HepG2 (cell line): ENCODE data around the gene HYAL1. TPM values are rescaled to one million over a fixed set of nuclear protein-coding genes. Genes with fewer than 3 reads are reported as not detected.
A peak's percentile ranks its signal among the peaks of the same experiment; 100 is the strongest.

Source experiments
- CBX2 ChIP-seq, 2 experiments: fragments of 200-600 bp in 1 of 2; sonication (generic); formaldehyde crosslinking in 1 of 2; IDR thresholded peaks; 2 replicates each; pipeline versions ENCODE4 v1.7.0 to v1.8.1; 2018 to 2022; ENCODE audit warnings: low read depth in 2 of 2, low read length in 1 of 2, mild to moderate bottlenecking in 1 of 2, missing genetic modification reagents in 1 of 2
- CREM ChIP-seq, 2 experiments: sonication (generic) in 1 of 2; formaldehyde crosslinking in 1 of 2; IDR thresholded peaks; 2 replicates each; pipeline versions ENCODE4 v1.4.0 to v1.6.1; 2016 to 2020; ENCODE audit warnings: antibody characterized with exemption in 1 of 2, mild to moderate bottlenecking in 1 of 2, missing genetic modification reagents in 1 of 2
- HOXA9 ChIP-seq: sonication (generic); formaldehyde crosslinking; IDR thresholded peaks from 2 replicates; pipeline ENCODE4 v1.8.1; 2022; ENCODE audit warnings: missing genetic modification reagents, mild to moderate bottlenecking, moderate library complexity, borderline replicate concordance
- MXD4 ChIP-seq: IDR thresholded peaks from 2 replicates; pipeline ENCODE4 v1.6.1; 2016; ENCODE audit warnings: mild to moderate bottlenecking, missing biosample characterization, missing genetic modification reagents
- MYNN ChIP-seq: sonication (generic); formaldehyde crosslinking; IDR thresholded peaks from 2 replicates; pipeline ENCODE4 v1.4.0; 2020; ENCODE audit warnings: mild to moderate bottlenecking, low read depth, missing genetic modification reagents
- POLR2A ChIP-seq, 2 experiments: IDR thresholded peaks; 2 replicates each; pipeline ENCODE4 v1.6.1; 2011; ENCODE audit warnings: low read depth in 2 of 2, low read length in 2 of 2, mild to moderate bottlenecking in 1 of 2, moderate library complexity in 1 of 2; ENCODE audit not compliant: insufficient read depth in 1 of 2
- SCMH1 ChIP-seq: sonication (generic); formaldehyde crosslinking; IDR thresholded peaks from 2 replicates; pipeline ENCODE4 v1.9.0; 2021; ENCODE audit warnings: missing genetic modification reagents, mild to moderate bottlenecking, borderline replicate concordance
- SOX13 ChIP-seq, 3 experiments: fragments of 450-650 bp in 1 of 3; sonication (generic) in 1 of 3; formaldehyde crosslinking in 1 of 3; IDR thresholded peaks in 2 of 3; conservative IDR thresholded peaks in 1 of 3; 2 replicates each; pipeline versions ENCODE4 v1.5.0 to v1.6.1; 2016 to 2020; ENCODE audit warnings: antibody characterized with exemption in 1 of 3, mild to moderate bottlenecking in 1 of 3, missing compliant biosample characterization in 1 of 3, missing genetic modification reagents in 1 of 3, moderate library complexity in 1 of 3
- SP1 ChIP-seq, 2 experiments: fragments of 450-650 bp in 1 of 2; sonication (generic) in 1 of 2; formaldehyde crosslinking in 1 of 2; IDR thresholded peaks; 2 replicates each; pipeline versions ENCODE4 v1.4.0 to v1.6.1; 2016 to 2020; ENCODE audit warnings: missing genetic modification reagents in 1 of 2
- ZFP36 ChIP-seq: fragments of 150-350 bp; IDR thresholded peaks from 2 replicates; pipeline ENCODE4 v1.6.1; 2018; ENCODE audit warnings: borderline replicate concordance, low read length, low read depth; ENCODE audit not compliant: partially characterized antibody
- ZMYM4 ChIP-seq: sonication (generic); formaldehyde crosslinking; IDR thresholded peaks from 2 replicates; pipeline ENCODE4 v1.8.1; 2023; ENCODE audit warnings: mild to moderate bottlenecking, missing genetic modification reagents
- ZNF251 ChIP-seq: sonication (generic); formaldehyde crosslinking; IDR thresholded peaks from 2 replicates; pipeline ENCODE4 v1.9.0; 2021; ENCODE audit warnings: mild to moderate bottlenecking, missing genetic modification reagents
- ZNF788 ChIP-seq: sonication (generic); formaldehyde crosslinking; IDR thresholded peaks from 2 replicates; pipeline ENCODE4 v1.5.0; 2020; ENCODE audit warnings: mild to moderate bottlenecking, missing genetic modification reagents, borderline replicate concordance
- ZNF891 ChIP-seq: sonication (generic); formaldehyde crosslinking; IDR thresholded peaks from 2 replicates; pipeline ENCODE4 v1.5.0; 2020; ENCODE audit warnings: mild to moderate bottlenecking, missing genetic modification reagents
- polyA plus RNA-seq, 8 experiments: library from polyadenylated mRNA; depleted of rRNA in 3 of 8; stranded (reverse) in 7 of 8; unstranded in 1 of 8; fragments of >200 nt; fragmentation: Illumina TruSeq in 4 of 8; extraction: Trizol in 4 of 8; gene quantifications; 2 replicates each; pipeline versions ENCODE4 v1.2.1 to v1.2.3, GENCODE V29; 2011 to 2016; ENCODE audit warnings: low read depth in 4 of 8, missing spikeins in 1 of 8, mixed read lengths in 1 of 8; ENCODE audit not compliant: insufficient read depth in 1 of 8
- total RNA-seq, 5 experiments: library from RNA; depleted of rRNA; stranded (reverse); fragments of >200 nt; fragmentation: Illumina TruSeq; extraction: Trizol; gene quantifications; 2 replicates each; pipeline ENCODE4 v1.2.3, GENCODE V29; 2016; ENCODE audit warnings: low read depth in 1 of 5
- TF ChIP-seq, protein P1 (sequence below): sonication (generic); formaldehyde crosslinking; IDR thresholded peaks from 2 replicates; pipeline ENCODE4 v1.4.0; 2020; ENCODE audit warnings: missing genetic modification reagents, borderline replicate concordance
- TF ChIP-seq, protein P2 (sequence below): sonication (generic); formaldehyde crosslinking; IDR thresholded peaks from 2 replicates; pipeline ENCODE4 v1.4.0; 2020; ENCODE audit warnings: missing genetic modification reagents
- TF ChIP-seq, protein P3 (sequence below): sonication (generic); formaldehyde crosslinking; IDR thresholded peaks from 2 replicates; pipeline ENCODE4 v1.4.0; 2020; ENCODE audit warnings: missing genetic modification reagents
- TF ChIP-seq, protein P4 (sequence below): fragments of 450-650 bp; IDR thresholded peaks from 2 replicates; pipeline ENCODE4 v1.6.1; 2017

The HYAL1 gene
- total and polyA plus RNA-seq, 2 of the 13 experiments (the other 11 are each of a cell fraction or from before 2014, with no cell fraction given), result 76.5 to 193 TPM

DNA sequence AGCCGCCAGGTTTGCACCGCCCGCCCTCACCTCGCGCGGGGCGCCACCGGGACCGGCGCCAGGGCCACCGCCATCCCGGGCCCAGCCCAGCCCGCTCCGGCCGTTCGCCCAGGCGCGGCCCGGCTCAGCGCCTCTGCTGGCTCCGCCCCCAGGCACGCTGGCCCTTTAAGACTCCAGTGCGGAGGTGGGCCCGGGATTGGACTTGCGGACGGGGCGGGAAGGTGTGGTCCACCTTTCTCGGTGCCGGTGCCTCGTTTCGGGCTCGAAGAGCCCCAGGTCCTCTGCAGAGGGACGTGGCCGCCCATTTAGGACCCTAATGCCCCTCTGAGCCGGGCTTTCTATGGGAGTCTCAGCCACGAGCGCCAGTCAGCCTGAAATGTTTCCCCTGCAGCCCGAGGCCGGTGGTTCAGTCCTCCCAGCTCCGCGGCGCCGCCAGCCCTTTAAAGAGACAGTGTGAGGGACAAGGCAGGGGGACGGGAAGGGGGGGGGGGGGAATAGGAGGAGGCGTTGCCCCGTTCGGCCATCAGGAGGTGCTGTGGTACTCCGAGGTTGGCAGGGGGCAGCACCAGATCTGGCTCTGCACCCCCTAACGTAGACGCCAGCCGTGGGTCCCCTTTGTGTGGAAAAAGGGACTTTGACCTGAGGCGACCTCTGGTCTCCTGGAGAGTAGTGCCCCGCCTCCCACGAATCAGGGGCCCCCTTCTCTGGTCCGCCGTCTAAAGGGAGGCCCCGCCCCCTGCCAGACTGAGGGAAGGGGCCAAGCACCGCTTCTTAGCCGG is 18.2 kb upstream of the HYAL1 start (continued):
- TF ChIP-seq ZMYM4 (CRISPR knock-in tag) (no peak), ZNF891 (peak; percentile 7; the same call in 1 of the 2 replicates), ZNF251 (CRISPR knock-in tag) (no peak), HOXA9 (CRISPR knock-in tag) (no peak), SCMH1 (CRISPR knock-in tag) (no peak), MYNN (no peak), ZFP36 (no peak), CBX2 (IDR thresholded peaks at IDR 0.05; ENCODE audit: low read depth, low read length) (no peak), CBX2 (CRISPR knock-in tag; IDR thresholded peaks at IDR 0.05; ENCODE audit: low read depth) (no peak), ZNF788 (peak; percentile 41; the same call in 1 of the 2 replicates), SP1 (IDR thresholded peaks at IDR 0.05) (no peak), SP1 (CRISPR knock-in tag; IDR thresholded peaks at IDR 0.05) (peak; percentile 83; the same call in 1 of the 2 replicates), SOX13 (IDR thresholded peaks at IDR 0.05) (no peak), SOX13 (CRISPR knock-in tag; conservative IDR thresholded peaks at IDR 0.05 in 1 of 2, IDR thresholded peaks at IDR 0.05 in 1 of 2) (peak in 1 of 2 experiments; percentile 62; a peak in 2 of 4 replicates), CREM (IDR thresholded peaks at IDR 0.05) (peak; percentile 48; the same call in 1 of the 2 replicates), CREM (CRISPR knock-in tag; IDR thresholded peaks at IDR 0.05) (no peak), POLR2A (IDR thresholded peaks at IDR 0.05; ENCODE audit: insufficient read depth in 1 of 2, low read depth in 2 of 2, low read length in 2 of 2) (no peak; a peak in 1 of 4 replicates), MXD4 (0 out of 2 replicates have a peak, but pooled peaks have one; percentile 7)
- TF ChIP-seq, protein P1, sequence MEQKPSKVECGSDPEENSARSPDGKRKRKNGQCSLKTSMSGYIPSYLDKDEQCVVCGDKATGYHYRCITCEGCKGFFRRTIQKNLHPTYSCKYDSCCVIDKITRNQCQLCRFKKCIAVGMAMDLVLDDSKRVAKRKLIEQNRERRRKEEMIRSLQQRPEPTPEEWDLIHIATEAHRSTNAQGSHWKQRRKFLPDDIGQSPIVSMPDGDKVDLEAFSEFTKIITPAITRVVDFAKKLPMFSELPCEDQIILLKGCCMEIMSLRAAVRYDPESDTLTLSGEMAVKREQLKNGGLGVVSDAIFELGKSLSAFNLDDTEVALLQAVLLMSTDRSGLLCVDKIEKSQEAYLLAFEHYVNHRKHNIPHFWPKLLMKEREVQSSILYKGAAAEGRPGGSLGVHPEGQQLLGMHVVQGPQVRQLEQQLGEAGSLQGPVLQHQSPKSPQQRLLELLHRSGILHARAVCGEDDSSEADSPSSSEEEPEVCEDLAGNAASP (CRISPR knock-in tag), result peak; percentile 92; the same call in 1 of the 2 replicates
- TF ChIP-seq, protein P2, sequence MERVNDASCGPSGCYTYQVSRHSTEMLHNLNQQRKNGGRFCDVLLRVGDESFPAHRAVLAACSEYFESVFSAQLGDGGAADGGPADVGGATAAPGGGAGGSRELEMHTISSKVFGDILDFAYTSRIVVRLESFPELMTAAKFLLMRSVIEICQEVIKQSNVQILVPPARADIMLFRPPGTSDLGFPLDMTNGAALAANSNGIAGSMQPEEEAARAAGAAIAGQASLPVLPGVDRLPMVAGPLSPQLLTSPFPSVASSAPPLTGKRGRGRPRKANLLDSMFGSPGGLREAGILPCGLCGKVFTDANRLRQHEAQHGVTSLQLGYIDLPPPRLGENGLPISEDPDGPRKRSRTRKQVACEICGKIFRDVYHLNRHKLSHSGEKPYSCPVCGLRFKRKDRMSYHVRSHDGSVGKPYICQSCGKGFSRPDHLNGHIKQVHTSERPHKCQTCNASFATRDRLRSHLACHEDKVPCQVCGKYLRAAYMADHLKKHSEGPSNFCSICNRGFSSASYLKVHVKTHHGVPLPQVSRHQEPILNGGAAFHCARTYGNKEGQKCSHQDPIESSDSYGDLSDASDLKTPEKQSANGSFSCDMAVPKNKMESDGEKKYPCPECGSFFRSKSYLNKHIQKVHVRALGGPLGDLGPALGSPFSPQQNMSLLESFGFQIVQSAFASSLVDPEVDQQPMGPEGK (CRISPR knock-in tag), result peak; percentile 89
- TF ChIP-seq, protein P3, sequence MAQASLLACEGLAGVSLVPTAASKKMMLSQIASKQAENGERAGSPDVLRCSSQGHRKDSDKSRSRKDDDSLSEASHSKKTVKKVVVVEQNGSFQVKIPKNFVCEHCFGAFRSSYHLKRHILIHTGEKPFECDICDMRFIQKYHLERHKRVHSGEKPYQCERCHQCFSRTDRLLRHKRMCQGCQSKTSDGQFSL (CRISPR knock-in tag), result peak; percentile 97
- TF ChIP-seq, protein P4, sequence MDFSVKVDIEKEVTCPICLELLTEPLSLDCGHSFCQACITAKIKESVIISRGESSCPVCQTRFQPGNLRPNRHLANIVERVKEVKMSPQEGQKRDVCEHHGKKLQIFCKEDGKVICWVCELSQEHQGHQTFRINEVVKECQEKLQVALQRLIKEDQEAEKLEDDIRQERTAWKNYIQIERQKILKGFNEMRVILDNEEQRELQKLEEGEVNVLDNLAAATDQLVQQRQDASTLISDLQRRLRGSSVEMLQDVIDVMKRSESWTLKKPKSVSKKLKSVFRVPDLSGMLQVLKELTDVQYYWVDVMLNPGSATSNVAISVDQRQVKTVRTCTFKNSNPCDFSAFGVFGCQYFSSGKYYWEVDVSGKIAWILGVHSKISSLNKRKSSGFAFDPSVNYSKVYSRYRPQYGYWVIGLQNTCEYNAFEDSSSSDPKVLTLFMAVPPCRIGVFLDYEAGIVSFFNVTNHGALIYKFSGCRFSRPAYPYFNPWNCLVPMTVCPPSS, result no peak
- TF ChIP-seq, all 625 proteins: peak for 211
